GM21526 (cell line): ENCODE data around the gene SSH2.
"Not testable (repeated sequence)": the region's sequence is repeated elsewhere in the genome, so short reads cannot be mapped to it uniquely, and the experiment has no call there.

ENCODE experiments used
- ATAC-seq: cut with Tn5 transposase; IDR thresholded peaks from one replicate; pipeline ENCODE4 v1.9.1; 2021; ENCODE audit warnings: moderate library complexity; ENCODE audit not compliant: unreplicated experiment, low FRiP score

SSH2 gene

GRCh38 chr17:29791336-29792080, 138.5 kb downstream of the SSH2 start:
- ATAC-seq = no peak

- no peak for ATAC-seq
Observed at GRCh38 chr17:29789196-29790170, 140.5 kb downstream of the SSH2 start.

GRCh38 chr17:29787995-29788394, 142.0 kb downstream of the SSH2 start:
- ATAC-seq = no peak

- ATAC-seq = no peak
Observed at GRCh38 chr17:29782917-29783316, 147.1 kb downstream of the SSH2 start.

GRCh38 chr17:29779812-29780190, 150.2 kb downstream of the SSH2 start:
- not testable (repeated sequence) for ATAC-seq

- ATAC-seq = no peak
Observed at GRCh38 chr17:29778956-29779811, 150.8 kb downstream of the SSH2 start.

- no peak for ATAC-seq
Observed at GRCh38 chr17:29777663-29778062, 152.4 kb downstream of the SSH2 start.

- no peak for ATAC-seq
Observed at GRCh38 chr17:29776026-29776425, 154.0 kb downstream of the SSH2 start.

GRCh38 chr17:29772981-29773380, 157.0 kb downstream of the SSH2 start:
- ATAC-seq = no peak

- no peak for ATAC-seq
Observed at GRCh38 chr17:29771546-29771945, 158.5 kb downstream of the SSH2 start.

GRCh38 chr17:29769225-29769624, 160.8 kb downstream of the SSH2 start:
- no peak for ATAC-seq

GRCh38 chr17:29766796-29767327, 163.2 kb downstream of the SSH2 start:
- ATAC-seq = no peak

GRCh38 chr17:29764748-29765147, 165.3 kb downstream of the SSH2 start:
- no peak for ATAC-seq

- ATAC-seq = no peak
Observed at GRCh38 chr17:29764217-29764616, 165.8 kb downstream of the SSH2 start.

GRCh38 chr17:29763273-29763672, 166.8 kb downstream of the SSH2 start:
- no peak for ATAC-seq

GRCh38 chr17:29761040-29761761, 168.8 kb downstream of the SSH2 start:
- ATAC-seq = peak; percentile 63

- peak; percentile 32 for ATAC-seq
Observed at GRCh38 chr17:29760279-29761039, 169.6 kb downstream of the SSH2 start.

GRCh38 chr17:29758255-29758654, 171.8 kb downstream of the SSH2 start:
- ATAC-seq = no peak

- ATAC-seq = no peak
Observed at GRCh38 chr17:29757788-29758187, 172.2 kb downstream of the SSH2 start.
